Tibial nerve (tissue), 4 donors: ENCODE data around the gene NUDT19. TPM values are rescaled to one million over a fixed set of nuclear protein-coding genes. Genes with fewer than 3 reads are reported as not detected.
"Not testable (repeated sequence)": the region's sequence is repeated elsewhere in the genome, so short reads cannot be mapped to it uniquely, and the experiment has no call there.

Experiments
- DNase-seq, 2 donors: peaks; one replicate each; pipeline ENCODE4 v3.0.0-alpha.2; 2019; ENCODE audit warnings: low spot score in 2 of 2
- H3K27ac ChIP-seq, 4 donors: fragments of 200-600 bp; sonication (generic) in 3 of 4; one replicate each; pipeline ENCODE4 v1.5.1; 2017 to 2019; ENCODE audit warnings: mild to moderate bottlenecking in 1 of 4
- H3K27me3 ChIP-seq, 2 donors: fragments of 200-600 bp; sonication (generic) in 1 of 2; one replicate each; pipeline versions ENCODE4 v1.5.1 to v1.6.0; 2017 to 2019
- H3K36me3 ChIP-seq, 3 donors: fragments of 200-600 bp; sonication (generic); one replicate each; pipeline ENCODE4 v1.5.1; 2018 to 2019
- H3K4me1 ChIP-seq, 4 donors: fragments of 200-600 bp; sonication (generic) in 3 of 4; one replicate each; pipeline ENCODE4 v1.5.1; 2017 to 2019
- H3K4me3 ChIP-seq, 4 donors: fragments of 200-600 bp; sonication (generic) in 3 of 4; one replicate each; pipeline ENCODE4 v1.5.1; 2017 to 2019; ENCODE audit warnings: mild to moderate bottlenecking in 1 of 4, moderate library complexity in 1 of 4
- H3K9me3 ChIP-seq, 4 donors: fragments of 200-600 bp; sonication (generic) in 3 of 4; one replicate each; pipeline ENCODE4 v1.5.1; 2017 to 2019
- CTCF ChIP-seq, 5 experiments: fragments of 200-600 bp in 3 of 5; fragments of 450-650 bp in 2 of 5; sonication (generic) in 3 of 5; IDR thresholded peaks; one replicate each; pipeline ENCODE4 v1.5.1; 2016 to 2019; ENCODE audit warnings: antibody characterized with exemption in 5 of 5, mild to moderate bottlenecking in 3 of 5, moderate library complexity in 2 of 5
- EP300 ChIP-seq, 2 donors: sonication (generic); formaldehyde crosslinking; IDR thresholded peaks; one replicate each; pipeline ENCODE4 v1.6.1; 2017; ENCODE audit warnings: antibody characterized with exemption in 2 of 2, mild to moderate bottlenecking in 1 of 2
- POLR2A ChIP-seq, 2 donors: fragments of 450-650 bp; IDR thresholded peaks; one replicate each; pipeline ENCODE4 v1.6.1; 2017; ENCODE audit warnings: antibody characterized with exemption in 2 of 2, mild to moderate bottlenecking in 2 of 2, moderate library complexity in 2 of 2
- WGBS, 2 donors: methylation state at CpG; one replicate each; pipeline ENCODE4 v1.1.5; 2018; 5-methylcytosine and 5-hydroxymethylcytosine counted together
- total RNA-seq, 4 donors: library from RNA; depleted of rRNA; stranded (reverse); fragments of >200 nt; gene quantifications; one replicate each; pipeline ENCODE4 v1.1.0, GENCODE V29; 2016

The NUDT19 gene
- total RNA-seq, 4 donors from 2014 or later: 4.2 to 8.6 (median 5.8) TPM

DNA sequence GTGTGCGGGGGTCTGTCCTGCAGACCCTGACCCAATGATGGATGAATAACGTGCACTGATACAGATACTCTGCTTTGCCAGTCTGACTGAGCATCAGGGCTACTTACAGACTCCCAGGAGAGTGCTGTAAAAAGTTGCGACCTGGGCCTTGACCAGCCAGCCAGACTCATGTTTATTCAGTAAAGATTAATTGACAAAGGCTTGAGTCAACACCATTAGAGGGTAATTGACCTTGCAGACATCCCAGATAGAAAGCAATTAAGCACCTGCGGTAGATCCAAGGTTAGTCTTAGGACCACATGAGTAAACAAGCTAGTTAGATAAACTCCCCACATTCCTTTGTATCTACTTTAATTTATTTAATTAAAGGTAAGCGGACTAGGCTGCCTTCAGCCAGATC, 10.4 kb downstream of the NUDT19 start:
- H3K4me1 ChIP-seq: no peaks in the 10 kb centered on the region
- 85 to 87% methylated on average over 5 of the region's 5 CpGs for WGBS, 2 donors

GRCh38 chr19:32704006-32704405, 12.4 kb downstream of the NUDT19 start:
- H3K27me3 ChIP-seq, H3K4me1 ChIP-seq, H3K4me3 ChIP-seq, DNase-seq, H3K27ac ChIP-seq: not testable (repeated sequence)
- Histone ChIP-seq H3K36me3 (peaks cover 0 to 65% (median 0%) of the 10 kb centered on the region in 3 donors), H3K9me3 (peaks cover 0 to 31% (median 6%) of the 10 kb centered on the region in 4 donors)
- 93 to 95% methylated on average over 2 of the region's 2 CpGs for WGBS, 2 donors

More for the DNA sequence above, 10.4 kb downstream of the NUDT19 start:
- Histone ChIP-seq H3K36me3 (peaks cover 0 to 78% (median 0%) of the 10 kb centered on the region in 3 donors), H3K4me3 (no peak overlapping the region), H3K9me3 (peaks cover 0 to 37% (median 6%) of the 10 kb centered on the region in 4 donors), H3K27ac (no peak overlapping the region), H3K27me3 (no peaks in the 10 kb centered on the region)
- no peak for TF ChIP-seq EP300 (IDR thresholded peaks at IDR 0.05)
- TF ChIP-seq POLR2A (IDR thresholded peaks at IDR 0.05): no peak
- DNase-seq: no peak

- Histone ChIP-seq H3K4me3 (no peak overlapping the region), H3K36me3 (peaks cover 0 to 78% (median 0%) of the 10 kb centered on the region in 3 donors), H3K27ac (no peak overlapping the region), H3K4me1 (no peaks in the 10 kb centered on the region), H3K9me3 (peaks cover 0 to 13% (median 6%) of the 10 kb centered on the region in 4 donors), H3K27me3 (no peaks in the 10 kb centered on the region)
- WGBS, 2 donors: 54 to 72% methylated on average over 3 of the region's 3 CpGs
- DNase-seq: no peak
- TF ChIP-seq EP300 (IDR thresholded peaks at IDR 0.05) (no peak), CTCF (IDR thresholded peaks at IDR 0.05) (no peak), POLR2A (IDR thresholded peaks at IDR 0.05) (no peak)
Observed at GRCh38 chr19:32708457-32708856, 16.8 kb downstream of the NUDT19 start.

DNA sequence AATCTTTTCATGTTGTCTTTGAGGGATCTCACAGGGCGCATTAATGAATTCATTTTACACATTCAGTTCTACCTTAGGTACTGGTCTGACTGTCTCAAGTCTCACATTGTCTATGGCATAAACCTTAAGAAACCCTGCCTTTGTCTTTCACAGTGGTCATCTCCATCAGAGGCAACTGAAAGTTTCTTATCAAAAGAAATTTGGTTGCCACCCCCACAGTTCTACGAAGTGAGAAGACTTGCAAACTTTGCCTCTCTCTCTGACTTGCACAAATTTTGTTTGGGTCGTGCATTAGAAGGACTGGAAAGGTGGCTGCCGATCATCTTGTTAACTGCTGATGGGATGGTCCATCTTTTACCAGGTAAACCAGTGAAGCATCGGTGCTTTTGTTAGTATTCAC, 17.4 kb downstream of the NUDT19 start:
- 84 to 96% methylated on average over 5 of the region's 5 CpGs for WGBS, 2 donors

GRCh38 chr19:32711747-32712146, 20.1 kb downstream of the NUDT19 start:
- WGBS, 2 donors: 90 to 94% methylated on average over 6 of the region's 6 CpGs
- Histone ChIP-seq H3K27me3 (no peaks in the 10 kb centered on the region), H3K27ac (no peak overlapping the region), H3K4me1 (no peaks in the 10 kb centered on the region), H3K36me3 (peaks cover 0 to 74% (median 0%) of the 10 kb centered on the region in 3 donors), H3K9me3 (no peaks in the 10 kb centered on the region), H3K4me3 (no peak overlapping the region)
- DNase-seq: no peak
- no peak for TF ChIP-seq EP300 (IDR thresholded peaks at IDR 0.05)
- TF ChIP-seq CTCF (IDR thresholded peaks at IDR 0.05): no peak
- no peak for TF ChIP-seq POLR2A (IDR thresholded peaks at IDR 0.05)

More for the DNA sequence above, 17.4 kb downstream of the NUDT19 start:
- no peaks in the 10 kb centered on the region for H3K4me1 ChIP-seq
- peaks cover 0 to 8% (median 3%) of the 10 kb centered on the region in 4 donors for H3K9me3 ChIP-seq
- no peak overlapping the region for H3K27ac ChIP-seq
- no peak for TF ChIP-seq CTCF (IDR thresholded peaks at IDR 0.05)
- no peak for TF ChIP-seq POLR2A (IDR thresholded peaks at IDR 0.05)
- no peak for TF ChIP-seq EP300 (IDR thresholded peaks at IDR 0.05)
- no peak overlapping the region for H3K4me3 ChIP-seq
- DNase-seq: no peak
- H3K27me3 ChIP-seq: no peaks in the 10 kb centered on the region
- H3K36me3 ChIP-seq: peaks cover 0 to 78% (median 0%) of the 10 kb centered on the region in 3 donors

- H3K4me1 ChIP-seq, DNase-seq, H3K27ac ChIP-seq, H3K4me3 ChIP-seq, H3K27me3 ChIP-seq, H3K9me3 ChIP-seq: not testable (repeated sequence)
- 94 to 95% methylated on average over 7 of the region's 7 CpGs for WGBS, 2 donors
- H3K36me3 ChIP-seq: peaks cover 0 to 63% (median 0%) of the 10 kb centered on the region in 3 donors
Observed at GRCh38 chr19:32716203-32716602, 24.6 kb downstream of the NUDT19 start.

DNA sequence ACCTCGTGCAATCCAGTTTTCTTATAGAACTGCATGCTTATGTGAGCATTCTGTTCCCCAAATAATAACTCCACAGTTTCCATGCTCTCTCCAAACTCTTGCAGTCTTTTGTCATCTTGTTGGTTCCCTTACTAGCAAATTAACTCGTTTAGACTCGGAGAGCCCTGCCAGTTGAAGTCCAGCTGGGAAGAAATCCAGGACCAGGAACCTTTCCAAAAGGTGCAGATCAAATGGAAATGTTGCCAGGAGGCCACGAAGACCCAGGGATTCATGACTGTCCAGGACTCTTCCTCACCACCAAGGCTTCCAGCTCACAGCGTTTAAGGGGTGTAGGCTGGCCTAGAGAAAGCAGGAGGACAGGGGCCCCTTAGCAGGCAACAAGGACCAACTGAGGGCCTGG, 25.9 kb downstream of the NUDT19 start:
- no peaks in the 10 kb centered on the region for H3K4me1 ChIP-seq
- WGBS, 2 donors: 67 to 84% methylated on average over 4 to 5 of the region's 5 CpGs
- no peak overlapping the region for H3K27ac ChIP-seq
- peaks cover 0 to 50% (median 0%) of the 10 kb centered on the region in 3 donors for H3K36me3 ChIP-seq
- no peaks in the 10 kb centered on the region for H3K27me3 ChIP-seq
- no peak overlapping the region for H3K4me3 ChIP-seq
- TF ChIP-seq EP300 (IDR thresholded peaks at IDR 0.05) (no peak), CTCF (IDR thresholded peaks at IDR 0.05) (no peak), POLR2A (IDR thresholded peaks at IDR 0.05) (no peak)
- no peak for DNase-seq
- peaks cover 0 to 6% (median 0%) of the 10 kb centered on the region in 4 donors for H3K9me3 ChIP-seq
